Endothelial cell of umbilical vein (primary cell): ENCODE data around the gene DACH2. TPM values are rescaled to one million over a fixed set of nuclear protein-coding genes. Genes with fewer than 3 reads are reported as not detected.

Experiments
- BruUV-seq: library from RNA; stranded (reverse); fragments of 400-500 nt; replicated peaks from 2 replicates; lab custom pipeline; 2021; lab: Mats Ljungman, UMichigan
- CTCF ChIA-PET: fragments of 300-600, 350-600 bp; sonication (Branson Sonifier 250); formaldehyde crosslinking; loops from one replicate; lab custom pipeline; 2021; ENCODE audit warnings: antibody characterized with exemption, inconsistent platforms; lab: Charles Lee
- POLR2A ChIA-PET: fragments of 300-600, 350-600 bp; sonication (Branson Sonifier 250); formaldehyde crosslinking; loops from one replicate; lab custom pipeline; 2021; ENCODE audit warnings: antibody characterized with exemption, inconsistent platforms; lab: Charles Lee
- DNase-seq: peaks from one replicate; pipeline ENCODE4 v3.0.0-alpha.2; 2011; ENCODE audit warnings: low read depth, low spot score
- FAIRE-seq: peaks from 2 replicates; lab custom pipeline; 2011; peaks lifted over from hg19 to GRCh38; lab: Jason Lieb, UNC
- H2AFZ ChIP-seq: 2 replicates; pipeline ENCODE4 v1.6.0; 2012; ENCODE audit warnings: low read depth, low read length, control low read depth, inconsistent platforms
- H3K27ac ChIP-seq: 2 replicates; pipeline ENCODE4 v1.5.1; 2011; ENCODE audit warnings: low read depth, mild to moderate bottlenecking, control low read depth, low read length, moderate library complexity; ENCODE audit not compliant: insufficient read depth
- H3K27me3 ChIP-seq, 2 experiments: 2 replicates each; pipeline versions ENCODE4 v1.6.0 to v1.6.1; 2011; ENCODE audit warnings: low read length in 2 of 2, mixed read lengths in 1 of 2; ENCODE audit not compliant: control insufficient read depth in 2 of 2, insufficient read depth in 2 of 2
- H3K36me3 ChIP-seq, 2 experiments: 2 replicates in 1 of 2; 3 replicates in 1 of 2; pipeline ENCODE4 v1.5.1; 2011; ENCODE audit warnings: low read length in 2 of 2, mild to moderate bottlenecking in 1 of 2, moderate library complexity in 1 of 2; ENCODE audit not compliant: control insufficient read depth in 2 of 2, insufficient read depth in 2 of 2; ENCODE audit errors: extremely low read depth in 1 of 2
- H3K4me1 ChIP-seq: 3 replicates; pipeline ENCODE4 v1.5.1; 2011; ENCODE audit warnings: mild to moderate bottlenecking, low read length; ENCODE audit not compliant: control insufficient read depth, insufficient read depth; ENCODE audit errors: extremely low read depth
- H3K4me2 ChIP-seq: 2 replicates; pipeline ENCODE4 v1.6.1; 2011; ENCODE audit warnings: low read length, control low read depth, mixed read lengths; ENCODE audit not compliant: insufficient read depth
- H3K4me3 ChIP-seq, 3 experiments: fragments of 200-600 bp in 1 of 3; sonication (generic), shearing (Covaris generic) in 1 of 3; replicated peaks in 1 of 3; 2 replicates each; pipeline ENCODE4 v1.5.1; 2011 to 2016; ENCODE audit warnings: control low read depth in 3 of 3, low read length in 3 of 3, mild to moderate bottlenecking in 2 of 3, inconsistent platforms in 1 of 3, low read depth in 1 of 3, moderate library complexity in 1 of 3; ENCODE audit not compliant: insufficient read depth in 1 of 3
- H3K79me2 ChIP-seq: 2 replicates; pipeline ENCODE4 v1.6.0; 2012; ENCODE audit warnings: low read length, inconsistent platforms; ENCODE audit not compliant: control insufficient read depth, insufficient read depth
- H3K9ac ChIP-seq: replicated peaks from 2 replicates; pipeline ENCODE3; 2011; ENCODE audit warnings: low read length, control low read depth; ENCODE audit not compliant: insufficient read depth; ENCODE audit errors: extremely low read depth
- H3K9me1 ChIP-seq: replicated peaks from 3 replicates; pipeline ENCODE4 v1.6.0; 2011; ENCODE audit warnings: mild to moderate bottlenecking, low read length; ENCODE audit not compliant: control insufficient read depth, insufficient read depth; ENCODE audit errors: extremely low read depth
- H3K9me3 ChIP-seq: replicated peaks from 2 replicates; pipeline ENCODE4 v1.5.1; 2012; ENCODE audit warnings: low read length, inconsistent platforms; ENCODE audit not compliant: control insufficient read depth, insufficient read depth
- H4K20me1 ChIP-seq: replicated peaks from 2 replicates; pipeline ENCODE3; 2011; ENCODE audit warnings: mild to moderate bottlenecking, low read length; ENCODE audit not compliant: control insufficient read depth, insufficient read depth; ENCODE audit errors: extremely low read depth
- CTCF ChIP-seq, 2 donors: IDR thresholded peaks; 1 replicate in 1 of 2; 2 replicates in 1 of 2; pipeline ENCODE4 v1.5.1; 2011; ENCODE audit warnings: low read length in 2 of 2, mild to moderate bottlenecking in 2 of 2, moderate library complexity in 2 of 2, control low read depth in 1 of 2, inconsistent platforms in 1 of 2, low read depth in 1 of 2; ENCODE audit not compliant: insufficient read depth in 1 of 2; ENCODE audit errors: extremely low read depth in 1 of 2
- EZH2 ChIP-seq: IDR thresholded peaks from 2 replicates; pipeline ENCODE4 v1.6.1; 2012; ENCODE audit warnings: borderline replicate concordance, low read depth, mild to moderate bottlenecking, moderate library complexity, low read length, inconsistent platforms; ENCODE audit not compliant: severe bottlenecking
- FOS ChIP-seq: IDR thresholded peaks from 2 replicates; pipeline ENCODE4 v1.6.1; 2011; ENCODE audit warnings: mild to moderate bottlenecking, low read length, moderate library complexity, borderline replicate concordance; ENCODE audit not compliant: insufficient read depth
- GATA2 ChIP-seq: IDR thresholded peaks from 2 replicates; pipeline ENCODE4 v1.7.0; 2011; ENCODE audit warnings: low read depth, mild to moderate bottlenecking, moderate library complexity, mixed read lengths, low read length; ENCODE audit not compliant: insufficient read length, insufficient read depth
- JUN ChIP-seq: IDR thresholded peaks from 2 replicates; pipeline ENCODE4 v1.6.1; 2011; ENCODE audit warnings: borderline replicate concordance, low read depth; ENCODE audit not compliant: insufficient read length, insufficient read depth
- MAX ChIP-seq: IDR thresholded peaks from 2 replicates; pipeline ENCODE4 v1.6.1; 2011; ENCODE audit not compliant: insufficient read depth, insufficient read length
- MYC ChIP-seq: IDR thresholded peaks from one replicate; pipeline ENCODE4 v1.6.1; 2011; ENCODE audit warnings: mild to moderate bottlenecking, low read depth, low read length
- POLR2A ChIP-seq: IDR thresholded peaks from 2 replicates; pipeline ENCODE4 v1.6.1; 2012; ENCODE audit warnings: low read depth, mild to moderate bottlenecking, control low read depth, low read length
- POLR2AphosphoS5 ChIP-seq: IDR thresholded peaks from 2 replicates; pipeline ENCODE4 v1.6.1; 2012; ENCODE audit warnings: low read depth, mild to moderate bottlenecking, control low read depth, low read length, moderate library complexity; ENCODE audit not compliant: insufficient read depth
- dilution Hi-C: fragments of 300-500 bp; cut with MboI; formaldehyde crosslinking; loops from one replicate; pipeline ENCODE4 v1.15.0; 2019; ENCODE audit warnings: low sequenced_read_pairs; ENCODE audit not compliant: extremely low pct_ligation_motif_present
- intact Hi-C: fragments of 100-400 bp; cut with micrococcal nuclease; formaldehyde crosslinking; loops from one replicate; pipeline ENCODE4 v1.10.0; 2022
- polyA plus RNA-seq, 4 experiments: library from polyadenylated mRNA; depleted of rRNA in 3 of 4; stranded (reverse) in 3 of 4; unstranded in 1 of 4; fragments of >200 nt; gene quantifications; 2 replicates each; pipeline versions ENCODE4 v1.2.1 to v1.2.3, GENCODE V29; 2011 to 2012; ENCODE audit warnings: missing spikeins in 1 of 4
- small RNA-seq: library from RNA; depleted of rRNA; stranded (forward); fragments of <200 nt; gene quantifications from one replicate; pipeline ENCODE3, GENCODE V24; 2012; ENCODE audit warnings: low replicate concordance, low read depth; ENCODE audit not compliant: insufficient read depth, insufficient read length
- total RNA-seq: library from RNA; stranded (reverse); gene quantifications from 2 replicates; pipeline ENCODE4 v1.2.3, GENCODE V29; 2021

Gene DACH2
- total and polyA plus RNA-seq, 2 donors (not counting 3 experiments of a cell fraction or from before 2014, with no cell fraction given), result not detected

- no peak for FAIRE-seq
- H3K36me3 ChIP-seq, result no peaks in the 10 kb centered on the region
- H3K27me3 ChIP-seq, result no peaks in the 10 kb centered on the region
- H3K4me1 ChIP-seq, result no peaks in the 10 kb centered on the region
- no peak overlapping the region for H3K27ac ChIP-seq
- no peak overlapping the region for H2AFZ ChIP-seq
- TF ChIP-seq FOS, result no peak
- no peak for TF ChIP-seq POLR2AphosphoS5
- TF ChIP-seq CTCF (IDR thresholded peaks at IDR 0.05; ENCODE audit: extremely low read depth in 1 of 2, insufficient read depth in 1 of 2, low read depth in 1 of 2, low read length in 2 of 2), result no peak
- no peak for TF ChIP-seq EZH2
- no peak for TF ChIP-seq MAX
- no peak for TF ChIP-seq JUN
- TF ChIP-seq MYC, result no peak
- no peak for TF ChIP-seq GATA2
- no peak for TF ChIP-seq POLR2A
- intact Hi-C loops, result no loop called here
- H3K9me1 ChIP-seq, result no peaks in the 10 kb centered on the region
- no peak overlapping the region for H3K4me3 ChIP-seq
- dilution Hi-C loops, result no loop called here
- BruUV-seq, result no TSS peak
- no peak for DNase-seq
- no peaks in the 10 kb centered on the region for H4K20me1 ChIP-seq
- no peaks in the 10 kb centered on the region for H3K79me2 ChIP-seq
- ChIA-PET POLR2A (no interaction called here), CTCF (no interaction called here)
- no peak overlapping the region for H3K4me2 ChIP-seq
- no peak overlapping the region for H3K9ac ChIP-seq
- H3K9me3 ChIP-seq, result no peaks in the 10 kb centered on the region
These were observed 696.9 kb downstream of the DACH2 start for GRCh38 chrX:86845101-86845500.

Small RNA genes lying within 50 kb of the gene (small RNA-seq; reads per million reads assigned to genes)
- gene FCF1P9 (not detected), gene RF00026 (not detected)

Other genes with a start within 250 kb of the DACH2 start
- 17.6 and 18.4 TPM in 2 replicates for gene CHM, start 100.9 kb upstream of the DACH2 start, total RNA-seq
- gene CHM, start 100.9 kb upstream of the DACH2 start, polyA plus RNA-seq, result 8.1 and 10.5 TPM in 2 replicates